Measurements from ENCODE around the gene PDCD1. TPM values are rescaled to one million over a fixed set of nuclear protein-coding genes. Genes with fewer than 3 reads are reported as not detected.

PDCD1 gene
- total and polyA plus RNA-seq, 2 of the 8 experiments (the other 6 are each of a cell fraction or from before 2014, with no cell fraction given), result 0.48 to 1.1 TPM

DNA sequence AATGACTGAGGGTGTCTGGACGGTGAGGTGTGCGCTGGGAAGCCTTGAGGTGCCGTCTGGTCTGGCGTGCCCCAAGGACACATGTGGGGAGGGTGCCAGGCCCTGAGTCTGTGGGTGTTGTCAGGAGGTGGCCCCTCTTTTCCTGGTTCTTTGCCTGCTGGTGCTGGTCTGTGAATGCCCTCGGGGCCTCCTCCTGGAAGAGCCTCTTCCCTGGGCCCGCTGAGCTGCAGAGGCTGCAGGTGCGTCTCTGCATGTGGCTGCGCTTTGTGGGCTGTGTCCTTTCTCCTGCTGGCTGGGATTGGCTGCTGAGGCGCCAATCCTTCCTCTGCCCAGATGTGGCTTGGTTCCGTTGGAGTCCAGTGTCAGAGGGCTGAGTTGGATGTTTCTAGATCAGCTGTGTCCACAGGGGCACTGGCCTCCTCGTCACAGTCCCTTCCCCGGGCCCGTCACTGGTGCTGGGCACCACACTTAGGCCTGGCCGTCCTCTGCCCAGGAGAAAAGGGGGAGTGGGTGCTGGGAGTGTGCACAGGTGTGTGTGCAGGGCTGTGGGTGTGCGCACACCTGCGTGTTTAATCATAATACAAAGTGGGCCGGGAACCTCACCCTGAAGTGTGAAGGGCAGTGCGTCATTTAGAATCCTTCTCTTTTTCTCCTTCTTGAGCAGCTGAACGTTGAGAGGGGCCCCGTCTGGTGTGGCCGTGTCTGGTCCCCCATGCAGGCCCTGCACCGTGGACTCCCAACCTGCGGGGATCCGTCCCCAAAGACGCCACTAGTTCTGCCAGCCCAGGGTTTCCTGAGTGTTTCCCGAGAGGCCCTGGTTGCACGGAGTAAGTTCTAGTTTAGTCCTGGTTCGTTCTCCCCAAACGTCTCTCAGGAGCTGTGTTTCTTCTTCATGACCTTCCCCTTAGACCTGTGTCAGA, 46.4 kb upstream of the PDCD1 start (continued):
- TF ChIP-seq, protein P1, sequence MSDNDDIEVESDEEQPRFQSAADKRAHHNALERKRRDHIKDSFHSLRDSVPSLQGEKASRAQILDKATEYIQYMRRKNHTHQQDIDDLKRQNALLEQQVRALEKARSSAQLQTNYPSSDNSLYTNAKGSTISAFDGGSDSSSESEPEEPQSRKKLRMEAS (IDR thresholded peaks at IDR 0.05), result no peak
- TF ChIP-seq CHD1 (IDR thresholded peaks at IDR 0.05; ENCODE audit: low read depth, low read length) (no peak), BRCA1 (IDR thresholded peaks at IDR 0.05; ENCODE audit: low read depth, low read length) (no peak), BACH1 (IDR thresholded peaks at IDR 0.05; ENCODE audit: low read length) (no peak)

Measured in H1 (cell line).